Heart right ventricle (tissue), 16 donors: ENCODE data around the gene DHX32. TPM values are rescaled to one million over a fixed set of nuclear protein-coding genes. Genes with fewer than 3 reads are reported as not detected.
A peak's percentile ranks its signal among the peaks of the same experiment; 100 is the strongest.
"Not testable (repeated sequence)": the region's sequence is repeated elsewhere in the genome, so short reads cannot be mapped to it uniquely, and the experiment has no call there.

Experiments used
- ATAC-seq, 8 donors: fragments of 200-7000 bp; cut with Tn5 transposase; one replicate each; pipeline ENCODE4 v1.9.1; 2020; ENCODE audit warnings: mild to moderate bottlenecking in 8 of 8, moderate library complexity in 8 of 8, moderate number of reproducible peaks in 1 of 8
- DNase-seq, 2 donors: peaks; one replicate each; pipeline ENCODE4 v3.0.0-alpha.2; 2020
- H3K27ac ChIP-seq, 10 donors: fragments of 200-600 bp; sonication (generic) in 2 of 10; one replicate each; pipeline versions ENCODE4 v1.5.0 to v1.8.0; 2020 to 2022; ENCODE audit warnings: mild to moderate bottlenecking in 3 of 10
- H3K27me3 ChIP-seq, 7 donors: fragments of 200-600 bp; one replicate each; pipeline ENCODE4 v1.8.0; 2021 to 2022; ENCODE audit warnings: mild to moderate bottlenecking in 2 of 7
- H3K36me3 ChIP-seq, 9 donors: fragments of 200-600 bp; sonication (generic) in 1 of 9; one replicate each; pipeline versions ENCODE4 v1.5.0 to v1.8.0; 2020 to 2022; ENCODE audit warnings: mild to moderate bottlenecking in 2 of 9
- H3K4me1 ChIP-seq, 9 donors: fragments of 200-600 bp; sonication (generic) in 1 of 9; one replicate each; pipeline versions ENCODE4 v1.5.0 to v1.8.0; 2020 to 2022; ENCODE audit warnings: mild to moderate bottlenecking in 4 of 9
- H3K4me3 ChIP-seq, 10 donors: fragments of 200-600 bp; sonication (generic) in 2 of 10; one replicate each; pipeline versions ENCODE4 v1.5.0 to v1.8.0; 2020 to 2022; ENCODE audit warnings: mild to moderate bottlenecking in 7 of 10, moderate library complexity in 2 of 10
- H3K9me3 ChIP-seq, 11 donors: fragments of 200-600 bp in 10 of 11; sonication (generic) in 2 of 11; one replicate each; pipeline versions ENCODE4 v1.5.0 to v1.8.0; 2013 to 2022; ENCODE audit warnings: mild to moderate bottlenecking in 2 of 11, control low read depth in 1 of 11, moderate library complexity in 1 of 11
- CTCF ChIP-seq, 9 donors: fragments of 200-600 bp; sonication (generic) in 2 of 9; IDR thresholded peaks; one replicate each; pipeline versions ENCODE4 v1.5.0 to v1.8.0; 2021 to 2022; ENCODE audit warnings: antibody characterized with exemption in 9 of 9, mild to moderate bottlenecking in 5 of 9, moderate library complexity in 1 of 9
- WGBS, 2 donors: extraction: QIAGEN DNeasy Blood & Tissue Kit; methylation state at CpG; one replicate each; pipeline ENCODE4 v1.1.7; 2013; ENCODE audit warnings: inconsistent platforms in 1 of 2; 5-methylcytosine and 5-hydroxymethylcytosine counted together
- intact Hi-C, 10 donors: fragments of 100-400 bp; cut with DNase I; formaldehyde crosslinking; loops; one replicate each; pipeline versions ENCODE4 v1.11.1 to v1.14.2; 2022
- polyA plus RNA-seq, 2 donors: library from polyadenylated mRNA; stranded (reverse); fragments of 200-250 nt; gene quantifications; one replicate each; pipeline ENCODE4 v1.2.3, GENCODE V29; 2013
- total RNA-seq, 10 donors: library from RNA; stranded (reverse); fragmentation: NEBNext Ultra II Directional in 3 of 10; extraction: Animal tissue kit (Norgen Biotek cat#: 25700) in 3 of 10; gene quantifications; one replicate each; pipeline versions ENCODE4 v1.2.1 to v1.2.4, GENCODE V29; 2021 to 2023
- donor health status: Arrhythmogenic right ventricular cardiomyopathy.
- donor health status: ischemic (EF 13 %, LVEDD 7.1; RV severe dilation, severe dysfunction).
- donor health status: healthy with polysubstance abuse.
- donor health status: DM: no; HTN: yes; CAD: no.
- donor health status: DM: no; HTN: no; CAD: no.
- donor health status: ischemic (EF 25% LVEDD 6.9; RV normal size, moderate dysfunction).
- donor health status: ischemic (EF 25% LVEDD 5.7; RV mildly dilated, moderate dysfunction).
- donor health status: healthy.
- donor health status: DM: yes; HTN: yes; CAD: no.
- donor health status: Ischemic cardiomyopathy.
- donor health status: ischemic (EF 35%, LVEDD 5.7; RV mildly dilated, moderate dysfunction).
- donor health status: nonischemic (EF 11% LVEDD 7.7; RV severe dilation, severe dysfunction).
- donor health status: DM: yes; HTN: yes; CAD: no.
- donor health status: PGD.
- donor health status: ischemic (EF 29% LVEDD 5.4; RV normal size, mild dysfunction).
- donor health status: nonischemic (EF 23%, LVEDD 6.1; RV moderate dilation, normal function).

The DHX32 gene
- total and polyA plus RNA-seq, 12 donors: 15.8 to 81.7 (median 48.0) TPM

GRCh38 chr10:125896088-125896934 lies 15.2 kb upstream of the DHX32 start, which contains the start of gene FANK1:
Gene FANK1 (plus strand): TSS chr10:125896564. CDS start chr10:125896643, 79 bp downstream.
- H3K4me1 ChIP-seq: peaks cover 0 to 46% (median 25%) of the 10 kb centered on the region in 9 donors
- H3K27ac ChIP-seq: peak within 1 kb of the TSS; percentile 19 to 98 (median 92)
- H3K9me3 ChIP-seq, H3K36me3 ChIP-seq, intact Hi-C loops, H3K27me3 ChIP-seq: not testable (repeated sequence)
- peak; percentile 93 to 95 for DNase-seq
- peak; percentile 85 to 94 (median 90) for ATAC-seq
- H3K4me3 ChIP-seq: peak within 1 kb of the TSS; percentile 59 to 97 (median 84)
- WGBS, 2 donors: 22 to 30% methylated on average over 104 to 106 of the region's 106 CpGs

GRCh38 chr10:125895130-125896087 lies 14.3 kb upstream of the DHX32 start:
- 22 to 31% methylated on average over 50 of the region's 50 CpGs for WGBS, 2 donors

GRCh38 chr10:125894176-125894575 lies 13.1 kb upstream of the DHX32 start:
- peaks cover 0 to 58% (median 25%) of the 10 kb centered on the region in 9 donors for H3K4me1 ChIP-seq
- ATAC-seq, H3K27me3 ChIP-seq, H3K27ac ChIP-seq, DNase-seq, intact Hi-C loops, H3K36me3 ChIP-seq, H3K9me3 ChIP-seq: not testable (repeated sequence)
- WGBS, 2 donors: 52 to 60% methylated on average over 3 of the region's 3 CpGs
- H3K4me3 ChIP-seq: peak overlapping the region in 2 of 10 donors; percentile 10 to 97

More at GRCh38 chr10:125895130-125896087, 14.3 kb upstream of the DHX32 start:
- intact Hi-C loops, H3K9me3 ChIP-seq, H3K27me3 ChIP-seq, H3K36me3 ChIP-seq: not testable (repeated sequence)
- Histone ChIP-seq H3K4me3 (peak overlapping the region; percentile 59 to 97 (median 84)), H3K27ac (peak overlapping the region; percentile 19 to 98 (median 92)), H3K4me1 (peaks cover 0 to 50% (median 25%) of the 10 kb centered on the region in 9 donors)
- ATAC-seq (peak; percentile 68 to 89 (median 79)), DNase-seq (peak; percentile 58 to 68)

- H3K9me3 ChIP-seq, H3K4me3 ChIP-seq, DNase-seq, intact Hi-C loops, ATAC-seq, H3K27me3 ChIP-seq, H3K36me3 ChIP-seq: not testable (repeated sequence)
- Histone ChIP-seq H3K4me1 (peaks cover 0 to 62% (median 25%) of the 10 kb centered on the region in 9 donors), H3K27ac (peak overlapping the region in 5 of 10 donors; percentile 0 to 44 (median 23))
- WGBS, 2 donors: 66 to 75% methylated on average over 5 of the region's 5 CpGs
Measured at GRCh38 chr10:125892402-125892801, 11.3 kb upstream of the DHX32 start.

- DNase-seq, intact Hi-C loops, H3K4me3 ChIP-seq, H3K36me3 ChIP-seq, H3K27me3 ChIP-seq, H3K9me3 ChIP-seq: not testable (repeated sequence)
- H3K4me1 ChIP-seq: peaks cover 0 to 50% (median 14%) of the 10 kb centered on the region in 9 donors
- peak in 5 of 8 donors; percentile 39 to 64 (median 48) for ATAC-seq
- peak overlapping the region in 5 of 10 donors; percentile 10 to 53 (median 30) for H3K27ac ChIP-seq
- WGBS, 2 donors: 57 to 71% methylated on average over 4 of the region's 4 CpGs
Measured at GRCh38 chr10:125889441-125889840, 8.3 kb upstream of the DHX32 start.

- no peaks in the 10 kb centered on the region for H3K27me3 ChIP-seq
- H3K4me3 ChIP-seq: no peak overlapping the region
- intact Hi-C loops: no loop called here
- no peak overlapping the region for H3K27ac ChIP-seq
- 87 to 90% methylated on average over 3 of the region's 3 CpGs for WGBS, 2 donors
- H3K4me1 ChIP-seq: peaks cover 0 to 47% (median 14%) of the 10 kb centered on the region in 9 donors
- no peak for TF ChIP-seq CTCF (IDR thresholded peaks at IDR 0.05)
- no peaks in the 10 kb centered on the region for H3K9me3 ChIP-seq
- H3K36me3 ChIP-seq: peaks cover 0 to 20% (median 0%) of the 10 kb centered on the region in 9 donors
- DNase-seq: no peak
- ATAC-seq: no peak
Measured at GRCh38 chr10:125886914-125887512, 5.9 kb upstream of the DHX32 start.
